Panc1 (cell line): Measurements from ENCODE around the gene BRAT1.

Source experiments
- POLR2AphosphoS5 ChIP-seq: IDR thresholded peaks from 2 replicates; pipeline ENCODE4 v1.6.1; 2012; ENCODE audit warnings: mild to moderate bottlenecking, low read depth, low read length, moderate library complexity
- REST ChIP-seq, 2 experiments: IDR thresholded peaks; 2 replicates each; pipeline ENCODE4 v1.6.1; 2011 to 2012; ENCODE audit warnings: low read depth in 2 of 2, control low read depth in 1 of 2, low read length in 1 of 2, mild to moderate bottlenecking in 1 of 2, moderate library complexity in 1 of 2; ENCODE audit not compliant: insufficient read depth in 1 of 2
- SIN3A ChIP-seq: IDR thresholded peaks from 2 replicates; pipeline ENCODE4 v1.6.1; 2012; ENCODE audit warnings: low read depth, mild to moderate bottlenecking, low read length, moderate library complexity, borderline replicate concordance; ENCODE audit not compliant: insufficient read depth
- TCF7L2 ChIP-seq: IDR thresholded peaks from 2 replicates; pipeline ENCODE4 v1.6.1; 2011; ENCODE audit warnings: mild to moderate bottlenecking, low read depth, low read length, inconsistent platforms
- TF ChIP-seq, protein P1 (sequence below): fragments of 450-650 bp; IDR thresholded peaks from 2 replicates; pipeline ENCODE4 v1.5.1; 2017; ENCODE audit warnings: mild to moderate bottlenecking

DNA sequence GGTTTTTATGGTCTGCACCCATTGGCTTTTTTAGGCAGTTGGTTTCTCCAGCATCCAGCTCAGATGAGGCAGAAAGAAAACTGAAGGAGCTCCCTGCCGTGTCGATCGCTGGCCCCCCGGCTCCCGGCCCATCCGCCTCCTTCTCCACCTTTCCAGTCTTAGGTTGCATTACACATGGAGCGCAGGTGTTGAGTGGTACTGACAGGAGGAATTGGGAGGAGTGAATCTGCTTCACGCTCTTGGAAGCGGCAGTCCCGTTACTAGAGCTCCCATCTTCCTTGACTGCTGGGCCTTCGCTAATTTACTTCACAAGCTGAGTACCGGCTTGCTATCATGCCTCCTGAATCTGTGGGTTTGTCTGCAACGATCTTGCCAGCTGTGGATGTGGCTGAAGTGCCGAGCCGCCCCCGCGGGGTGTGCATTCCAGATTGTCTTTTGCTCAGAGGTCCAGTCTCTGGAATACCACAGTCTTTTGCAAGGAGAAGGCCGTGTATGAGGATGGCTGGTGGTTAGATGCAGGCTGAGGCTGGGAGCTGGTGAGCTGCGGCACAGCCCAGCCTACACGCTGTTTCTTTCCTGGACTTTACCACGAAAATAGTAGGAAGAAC, 20.5 kb upstream of the BRAT1 start:
- TF ChIP-seq, protein P1, sequence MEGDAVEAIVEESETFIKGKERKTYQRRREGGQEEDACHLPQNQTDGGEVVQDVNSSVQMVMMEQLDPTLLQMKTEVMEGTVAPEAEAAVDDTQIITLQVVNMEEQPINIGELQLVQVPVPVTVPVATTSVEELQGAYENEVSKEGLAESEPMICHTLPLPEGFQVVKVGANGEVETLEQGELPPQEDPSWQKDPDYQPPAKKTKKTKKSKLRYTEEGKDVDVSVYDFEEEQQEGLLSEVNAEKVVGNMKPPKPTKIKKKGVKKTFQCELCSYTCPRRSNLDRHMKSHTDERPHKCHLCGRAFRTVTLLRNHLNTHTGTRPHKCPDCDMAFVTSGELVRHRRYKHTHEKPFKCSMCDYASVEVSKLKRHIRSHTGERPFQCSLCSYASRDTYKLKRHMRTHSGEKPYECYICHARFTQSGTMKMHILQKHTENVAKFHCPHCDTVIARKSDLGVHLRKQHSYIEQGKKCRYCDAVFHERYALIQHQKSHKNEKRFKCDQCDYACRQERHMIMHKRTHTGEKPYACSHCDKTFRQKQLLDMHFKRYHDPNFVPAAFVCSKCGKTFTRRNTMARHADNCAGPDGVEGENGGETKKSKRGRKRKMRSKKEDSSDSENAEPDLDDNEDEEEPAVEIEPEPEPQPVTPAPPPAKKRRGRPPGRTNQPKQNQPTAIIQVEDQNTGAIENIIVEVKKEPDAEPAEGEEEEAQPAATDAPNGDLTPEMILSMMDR = no peak
- TF ChIP-seq POLR2AphosphoS5 (no peak), TCF7L2 (no peak), REST (IDR thresholded peaks at IDR 0.05; ENCODE audit: insufficient read depth in 1 of 2, low read depth in 2 of 2, low read length in 1 of 2) (no peak), SIN3A (no peak)
